Thyroid gland (tissue), 4 donors: ENCODE measurements around the gene SMCO3.

ENCODE experiments used
- POLR2A ChIP-seq, 2 donors: fragments of 450-650 bp; IDR thresholded peaks; one replicate each; pipeline ENCODE4 v1.6.1; 2017; ENCODE audit warnings: antibody characterized with exemption in 2 of 2, mild to moderate bottlenecking in 2 of 2, moderate library complexity in 1 of 2
- TF ChIP-seq, protein P1 (sequence below), 6 experiments: fragments of 200-600 bp in 3 of 6; fragments of 450-650 bp in 3 of 6; sonication (generic) in 3 of 6; IDR thresholded peaks; one replicate each; pipeline ENCODE4 v1.5.1; 2016 to 2019; ENCODE audit warnings: antibody characterized with exemption in 6 of 6, mild to moderate bottlenecking in 2 of 6, inconsistent platforms in 1 of 6, moderate library complexity in 1 of 6

DNA sequence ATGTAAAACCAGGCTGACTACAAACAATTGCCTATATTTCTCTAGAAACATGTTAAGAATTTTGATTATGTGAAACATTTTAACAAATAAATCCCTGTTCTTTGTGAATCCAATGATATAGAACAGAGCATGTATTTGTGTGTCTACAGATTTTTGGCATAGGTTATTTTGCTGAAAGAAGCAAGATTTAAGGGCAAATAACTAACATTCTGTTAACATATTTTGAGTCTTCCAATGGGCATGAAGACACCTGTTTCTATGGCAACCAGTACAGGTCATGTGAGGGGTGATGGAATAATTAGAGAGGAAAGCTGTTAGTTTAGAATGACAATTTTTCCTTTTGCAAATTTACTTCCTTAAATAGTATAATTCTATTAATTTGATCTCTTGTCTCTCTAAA lies 20.5 kb upstream of the SMCO3 start:
- TF ChIP-seq, protein P1, sequence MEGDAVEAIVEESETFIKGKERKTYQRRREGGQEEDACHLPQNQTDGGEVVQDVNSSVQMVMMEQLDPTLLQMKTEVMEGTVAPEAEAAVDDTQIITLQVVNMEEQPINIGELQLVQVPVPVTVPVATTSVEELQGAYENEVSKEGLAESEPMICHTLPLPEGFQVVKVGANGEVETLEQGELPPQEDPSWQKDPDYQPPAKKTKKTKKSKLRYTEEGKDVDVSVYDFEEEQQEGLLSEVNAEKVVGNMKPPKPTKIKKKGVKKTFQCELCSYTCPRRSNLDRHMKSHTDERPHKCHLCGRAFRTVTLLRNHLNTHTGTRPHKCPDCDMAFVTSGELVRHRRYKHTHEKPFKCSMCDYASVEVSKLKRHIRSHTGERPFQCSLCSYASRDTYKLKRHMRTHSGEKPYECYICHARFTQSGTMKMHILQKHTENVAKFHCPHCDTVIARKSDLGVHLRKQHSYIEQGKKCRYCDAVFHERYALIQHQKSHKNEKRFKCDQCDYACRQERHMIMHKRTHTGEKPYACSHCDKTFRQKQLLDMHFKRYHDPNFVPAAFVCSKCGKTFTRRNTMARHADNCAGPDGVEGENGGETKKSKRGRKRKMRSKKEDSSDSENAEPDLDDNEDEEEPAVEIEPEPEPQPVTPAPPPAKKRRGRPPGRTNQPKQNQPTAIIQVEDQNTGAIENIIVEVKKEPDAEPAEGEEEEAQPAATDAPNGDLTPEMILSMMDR (IDR thresholded peaks at IDR 0.05), result no peak
- TF ChIP-seq POLR2A (IDR thresholded peaks at IDR 0.05), result no peak
